SK-N-SH (cell line): ENCODE data around the gene PRKG1. TPM values are rescaled to one million over a fixed set of nuclear protein-coding genes. Genes with fewer than 3 reads are reported as not detected.

Experiments
- CTCF ChIA-PET: fragments of 300-600, 350-600 bp; formaldehyde crosslinking; extraction: SDS; loops from one replicate; lab custom pipeline; 2021; lab: Yijun Ruan, JAX
- POLR2A ChIA-PET: fragments of 350-600 bp; sonication (Branson Sonifier 250); formaldehyde crosslinking; extraction: SDS; loops from one replicate; lab custom pipeline; 2020; ENCODE audit warnings: antibody characterized with exemption, inconsistent platforms; lab: Yijun Ruan, JAX
- DNase-seq: peaks from one replicate; pipeline ENCODE4 v3.0.0; 2012
- H2AFZ ChIP-seq: fragments of 200-600 bp; sonication (generic); 2 replicates; pipeline ENCODE4 v1.8.1; 2016; ENCODE audit warnings: antibody characterized with exemption, mild to moderate bottlenecking, low read depth
- H3F3A ChIP-seq: fragments of 200-600 bp; sonication (generic); replicated peaks from 2 replicates; pipeline ENCODE3; 2016; ENCODE audit warnings: antibody characterized with exemption, mild to moderate bottlenecking; ENCODE audit not compliant: insufficient read depth
- H3K27ac ChIP-seq, 2 experiments: fragments of 200-500 bp in 1 of 2; fragments of 200-600 bp in 1 of 2; sonication (Bioruptor generic) in 1 of 2; sonication (generic), shearing (Covaris generic) in 1 of 2; 2 replicates each; pipeline versions ENCODE4 v1.5.1 to v1.6.1; 2014 to 2016; ENCODE audit warnings: low read depth in 2 of 2, inconsistent platforms in 1 of 2, low read length in 1 of 2, mild to moderate bottlenecking in 1 of 2, mixed read lengths in 1 of 2
- H3K27me3 ChIP-seq: fragments of 200-600 bp; sonication (generic), shearing (Covaris generic); 2 replicates; pipeline ENCODE4 v1.6.1; 2016; ENCODE audit warnings: mixed run types; ENCODE audit not compliant: insufficient read depth
- H3K36me3 ChIP-seq, 2 experiments: fragments of 200-500 bp in 1 of 2; fragments of 200-600 bp in 1 of 2; sonication (Bioruptor generic) in 1 of 2; sonication (generic) in 1 of 2; replicated peaks in 1 of 2; 2 replicates each; pipeline versions ENCODE3 to v1.5.1; 2014 to 2016; ENCODE audit warnings: low read length in 1 of 2, mild to moderate bottlenecking in 1 of 2; ENCODE audit not compliant: insufficient read depth in 2 of 2, control insufficient read depth in 1 of 2
- H3K4me1 ChIP-seq, 2 experiments: fragments of 200-500 bp in 1 of 2; fragments of 200-600 bp in 1 of 2; sonication (Bioruptor generic) in 1 of 2; sonication (generic), shearing (Covaris generic) in 1 of 2; 2 replicates each; pipeline versions ENCODE4 v1.5.1 to v1.6.1; 2014 to 2016; ENCODE audit warnings: low read depth in 1 of 2, low read length in 1 of 2, mixed run types in 1 of 2; ENCODE audit not compliant: insufficient read depth in 2 of 2, control insufficient read depth in 1 of 2
- H3K4me2 ChIP-seq: fragments of 200-600 bp; sonication (generic), shearing (Covaris generic); 2 replicates; pipeline ENCODE4 v1.6.1; 2017; ENCODE audit warnings: mixed run types
- H3K4me3 ChIP-seq, 2 experiments: fragments of 200-500 bp in 1 of 2; fragments of 200-600 bp in 1 of 2; sonication (Bioruptor generic) in 1 of 2; sonication (generic), shearing (Covaris generic) in 1 of 2; 2 replicates each; pipeline versions ENCODE4 v1.5.1 to v1.8.1; 2014 to 2016; ENCODE audit warnings: low read depth in 2 of 2, inconsistent platforms in 1 of 2, low read length in 1 of 2, mild to moderate bottlenecking in 1 of 2, mixed read lengths in 1 of 2, moderate library complexity in 1 of 2
- H3K79me2 ChIP-seq: fragments of 200-600 bp; sonication (generic); 2 replicates; pipeline ENCODE4 v1.8.1; 2017; ENCODE audit warnings: mild to moderate bottlenecking; ENCODE audit not compliant: insufficient read depth
- H3K9ac ChIP-seq: fragments of 200-600 bp; sonication (generic); 2 replicates; pipeline ENCODE4 v1.6.1; 2017; ENCODE audit warnings: mixed run types
- H3K9me2 ChIP-seq: fragments of 200-600 bp; sonication (generic); 2 replicates; pipeline ENCODE4 v1.6.1; 2017; ENCODE audit warnings: mixed run types
- H3K9me3 ChIP-seq: fragments of 200-600 bp; sonication (generic); 2 replicates; pipeline ENCODE4 v1.6.1; 2017; ENCODE audit warnings: mixed run types, mild to moderate bottlenecking, moderate library complexity
- H4K20me1 ChIP-seq: fragments of 200-600 bp; sonication (generic); 2 replicates; pipeline ENCODE4 v1.6.1; 2017; ENCODE audit warnings: mild to moderate bottlenecking, mixed run types; ENCODE audit not compliant: insufficient read depth
- EZH2phosphoT487 ChIP-seq: fragments of 200-600 bp; sonication (generic); IDR thresholded peaks from 2 replicates; pipeline ENCODE4 v1.6.1; 2017; ENCODE audit warnings: low read depth, mixed run types, mild to moderate bottlenecking, antibody characterized with exemption, moderate library complexity, borderline replicate concordance
- GABPA ChIP-seq: IDR thresholded peaks from 2 replicates; pipeline ENCODE4 v1.4.0; 2012; ENCODE audit warnings: low read depth, mild to moderate bottlenecking
- SMC3 ChIP-seq: IDR thresholded peaks from 2 replicates; pipeline ENCODE4 v1.6.1; 2012; ENCODE audit warnings: low read depth, low read length, improper control_type of control experiment
- TAF1 ChIP-seq: IDR thresholded peaks from 2 replicates; pipeline ENCODE4 v1.6.1; 2012; ENCODE audit warnings: low read depth, mild to moderate bottlenecking, low read length, moderate library complexity, borderline replicate concordance
- USF2 ChIP-seq: fragments of 150-350 bp; IDR thresholded peaks from 2 replicates; pipeline ENCODE4 v1.6.1; 2017; ENCODE audit warnings: antibody characterized with exemption, low read length, low read depth, borderline replicate concordance
- WGBS: methylation state at CpG from one replicate; pipeline ENCODE4 v1.1.6; 2017; ENCODE audit warnings: low lambda C conversion rate; 5-methylcytosine and 5-hydroxymethylcytosine counted together
- polyA plus RNA-seq, 3 experiments: library from polyadenylated mRNA; depleted of rRNA; stranded (reverse); fragments of >200 nt; gene quantifications; 2 replicates each; pipeline ENCODE4 v1.2.3, GENCODE V29; 2012
- TF ChIP-seq, protein P1 (sequence below): fragments of 200-600 bp; sonication (generic); IDR thresholded peaks from 2 replicates; pipeline ENCODE4 v1.6.1; 2017; ENCODE audit warnings: antibody characterized with exemption, mild to moderate bottlenecking, moderate library complexity
- TF ChIP-seq, protein P2 (sequence below): IDR thresholded peaks from 2 replicates; pipeline ENCODE4 v1.6.1; 2012; ENCODE audit warnings: mild to moderate bottlenecking, low read depth, low read length, moderate library complexity
- TF ChIP-seq, protein P3 (sequence below): IDR thresholded peaks from 2 replicates; pipeline ENCODE4; 2012

PRKG1 gene
- polyA plus RNA-seq, 1 of the 3 experiments (the other 2 are of a cell fraction): 4.1 TPM

GRCh38 chr10:51230887-51231585 lies 156.7 kb downstream of the PRKG1 start:
- Histone ChIP-seq H3K9ac (no peak overlapping the region), H3K4me2 (no peak overlapping the region), H3K27ac (no peak overlapping the region; a peak in 1 of 4 replicates), H3K4me1 (peaks cover 0 to 15% of the 10 kb centered on the region in 2 experiments; a peak in 2 of 4 replicates), H3K4me3 (no peak overlapping the region), H3F3A (no peaks in the 10 kb centered on the region), H2AFZ (no peak overlapping the region), H3K9me2 (no peaks in the 10 kb centered on the region), H3K27me3 (no peaks in the 10 kb centered on the region), H4K20me1 (no peaks in the 10 kb centered on the region), H3K36me3 (no peaks in the 10 kb centered on the region), H3K79me2 (no peaks in the 10 kb centered on the region), H3K9me3 (no peaks in the 10 kb centered on the region)
- no peak for DNase-seq
- 85% methylated on average over 5 of the region's 5 CpGs for WGBS
- CTCF ChIA-PET: no interaction called here
- TF ChIP-seq, protein P1, sequence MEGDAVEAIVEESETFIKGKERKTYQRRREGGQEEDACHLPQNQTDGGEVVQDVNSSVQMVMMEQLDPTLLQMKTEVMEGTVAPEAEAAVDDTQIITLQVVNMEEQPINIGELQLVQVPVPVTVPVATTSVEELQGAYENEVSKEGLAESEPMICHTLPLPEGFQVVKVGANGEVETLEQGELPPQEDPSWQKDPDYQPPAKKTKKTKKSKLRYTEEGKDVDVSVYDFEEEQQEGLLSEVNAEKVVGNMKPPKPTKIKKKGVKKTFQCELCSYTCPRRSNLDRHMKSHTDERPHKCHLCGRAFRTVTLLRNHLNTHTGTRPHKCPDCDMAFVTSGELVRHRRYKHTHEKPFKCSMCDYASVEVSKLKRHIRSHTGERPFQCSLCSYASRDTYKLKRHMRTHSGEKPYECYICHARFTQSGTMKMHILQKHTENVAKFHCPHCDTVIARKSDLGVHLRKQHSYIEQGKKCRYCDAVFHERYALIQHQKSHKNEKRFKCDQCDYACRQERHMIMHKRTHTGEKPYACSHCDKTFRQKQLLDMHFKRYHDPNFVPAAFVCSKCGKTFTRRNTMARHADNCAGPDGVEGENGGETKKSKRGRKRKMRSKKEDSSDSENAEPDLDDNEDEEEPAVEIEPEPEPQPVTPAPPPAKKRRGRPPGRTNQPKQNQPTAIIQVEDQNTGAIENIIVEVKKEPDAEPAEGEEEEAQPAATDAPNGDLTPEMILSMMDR: no peak
- no peak for TF ChIP-seq TAF1
- TF ChIP-seq, protein P2, sequence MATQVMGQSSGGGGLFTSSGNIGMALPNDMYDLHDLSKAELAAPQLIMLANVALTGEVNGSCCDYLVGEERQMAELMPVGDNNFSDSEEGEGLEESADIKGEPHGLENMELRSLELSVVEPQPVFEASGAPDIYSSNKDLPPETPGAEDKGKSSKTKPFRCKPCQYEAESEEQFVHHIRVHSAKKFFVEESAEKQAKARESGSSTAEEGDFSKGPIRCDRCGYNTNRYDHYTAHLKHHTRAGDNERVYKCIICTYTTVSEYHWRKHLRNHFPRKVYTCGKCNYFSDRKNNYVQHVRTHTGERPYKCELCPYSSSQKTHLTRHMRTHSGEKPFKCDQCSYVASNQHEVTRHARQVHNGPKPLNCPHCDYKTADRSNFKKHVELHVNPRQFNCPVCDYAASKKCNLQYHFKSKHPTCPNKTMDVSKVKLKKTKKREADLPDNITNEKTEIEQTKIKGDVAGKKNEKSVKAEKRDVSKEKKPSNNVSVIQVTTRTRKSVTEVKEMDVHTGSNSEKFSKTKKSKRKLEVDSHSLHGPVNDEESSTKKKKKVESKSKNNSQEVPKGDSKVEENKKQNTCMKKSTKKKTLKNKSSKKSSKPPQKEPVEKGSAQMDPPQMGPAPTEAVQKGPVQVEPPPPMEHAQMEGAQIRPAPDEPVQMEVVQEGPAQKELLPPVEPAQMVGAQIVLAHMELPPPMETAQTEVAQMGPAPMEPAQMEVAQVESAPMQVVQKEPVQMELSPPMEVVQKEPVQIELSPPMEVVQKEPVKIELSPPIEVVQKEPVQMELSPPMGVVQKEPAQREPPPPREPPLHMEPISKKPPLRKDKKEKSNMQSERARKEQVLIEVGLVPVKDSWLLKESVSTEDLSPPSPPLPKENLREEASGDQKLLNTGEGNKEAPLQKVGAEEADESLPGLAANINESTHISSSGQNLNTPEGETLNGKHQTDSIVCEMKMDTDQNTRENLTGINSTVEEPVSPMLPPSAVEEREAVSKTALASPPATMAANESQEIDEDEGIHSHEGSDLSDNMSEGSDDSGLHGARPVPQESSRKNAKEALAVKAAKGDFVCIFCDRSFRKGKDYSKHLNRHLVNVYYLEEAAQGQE: no peak
- no peak for TF ChIP-seq SMC3
- TF ChIP-seq EZH2phosphoT487: no peak
- TF ChIP-seq, protein P3, sequence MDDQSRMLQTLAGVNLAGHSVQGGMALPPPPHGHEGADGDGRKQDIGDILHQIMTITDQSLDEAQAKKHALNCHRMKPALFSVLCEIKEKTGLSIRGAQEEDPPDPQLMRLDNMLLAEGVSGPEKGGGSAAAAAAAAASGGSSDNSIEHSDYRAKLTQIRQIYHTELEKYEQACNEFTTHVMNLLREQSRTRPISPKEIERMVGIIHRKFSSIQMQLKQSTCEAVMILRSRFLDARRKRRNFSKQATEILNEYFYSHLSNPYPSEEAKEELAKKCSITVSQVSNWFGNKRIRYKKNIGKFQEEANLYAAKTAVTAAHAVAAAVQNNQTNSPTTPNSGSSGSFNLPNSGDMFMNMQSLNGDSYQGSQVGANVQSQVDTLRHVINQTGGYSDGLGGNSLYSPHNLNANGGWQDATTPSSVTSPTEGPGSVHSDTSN: no peak
- TF ChIP-seq USF2: no peak
- no peak for TF ChIP-seq GABPA
- POLR2A ChIA-PET: no interaction called here
